Measurements from ENCODE around the gene PTPRE.

Gene PTPRE

DNA sequence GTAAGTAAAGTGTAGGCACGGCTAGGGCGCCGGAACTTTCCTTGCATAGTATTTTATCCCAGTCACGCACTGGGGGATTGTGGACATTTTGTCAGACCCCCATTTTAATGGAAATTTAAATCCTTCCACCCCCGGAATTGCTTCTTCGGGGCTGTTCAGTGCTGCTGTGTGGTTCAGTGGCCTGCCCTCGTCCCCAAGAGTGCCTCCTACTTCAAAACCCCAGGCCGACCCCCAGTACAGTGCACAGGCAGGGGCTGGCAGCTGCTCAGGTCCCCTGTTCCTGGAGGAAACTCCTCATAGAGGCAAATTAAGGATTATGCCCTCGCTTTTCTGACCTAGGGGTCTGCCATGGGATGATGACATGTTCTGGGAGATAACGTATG, 94.5 kb downstream of the PTPRE start:
- TF ChIP-seq GATA3 (IDR thresholded peaks at IDR 0.05; ENCODE audit: low read depth, low read length): no peak
- TF ChIP-seq GATA2 (IDR thresholded peaks at IDR 0.05; ENCODE audit: low read depth, low read length): no peak

DNA sequence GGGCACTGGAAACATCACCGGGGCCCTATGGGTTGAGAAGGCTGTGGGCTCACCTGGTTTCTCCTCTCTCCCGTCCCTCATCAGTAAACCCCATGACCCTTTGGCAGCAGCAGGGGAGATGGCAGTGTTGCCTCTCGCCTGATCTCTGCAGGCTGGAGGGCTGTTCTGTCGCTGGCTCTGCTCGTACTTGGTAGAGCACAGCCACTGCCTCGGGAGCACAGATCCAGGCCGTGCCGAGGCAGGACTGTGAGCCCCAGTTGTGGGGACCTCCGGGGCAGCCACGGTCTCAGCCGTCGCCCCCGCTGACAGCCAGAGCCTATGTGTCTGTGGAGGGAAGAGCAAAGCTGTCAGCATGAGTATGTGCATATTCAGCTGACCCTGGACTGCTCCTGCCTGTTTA, 94.9 kb downstream of the PTPRE start:
- no peak for TF ChIP-seq GATA3 (IDR thresholded peaks at IDR 0.05; ENCODE audit: low read depth, low read length)
- TF ChIP-seq GATA2 (IDR thresholded peaks at IDR 0.05; ENCODE audit: low read depth, low read length): no peak

DNA sequence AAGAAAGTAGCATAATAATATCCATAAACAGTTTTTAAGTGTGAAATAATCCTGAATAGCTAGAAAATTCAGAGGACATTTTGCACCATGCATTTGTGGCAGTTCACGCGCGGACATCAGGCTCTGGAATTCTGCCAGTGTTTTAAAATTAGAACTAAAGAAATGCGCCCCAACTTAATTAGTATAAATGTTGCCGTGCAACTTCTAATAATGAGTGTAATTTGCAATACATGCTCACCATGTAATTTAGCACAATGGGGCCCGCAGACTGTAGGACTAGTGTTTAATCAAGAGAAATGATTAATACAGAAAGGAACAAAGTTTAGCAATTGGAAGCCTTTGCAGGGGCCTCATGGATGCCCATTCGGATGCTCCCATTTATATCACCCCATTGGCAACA, 96.6 kb downstream of the PTPRE start:
- TF ChIP-seq GATA3 (IDR thresholded peaks at IDR 0.05; ENCODE audit: low read depth, low read length) (no peak), GATA2 (IDR thresholded peaks at IDR 0.05; ENCODE audit: low read depth, low read length) (no peak)

DNA sequence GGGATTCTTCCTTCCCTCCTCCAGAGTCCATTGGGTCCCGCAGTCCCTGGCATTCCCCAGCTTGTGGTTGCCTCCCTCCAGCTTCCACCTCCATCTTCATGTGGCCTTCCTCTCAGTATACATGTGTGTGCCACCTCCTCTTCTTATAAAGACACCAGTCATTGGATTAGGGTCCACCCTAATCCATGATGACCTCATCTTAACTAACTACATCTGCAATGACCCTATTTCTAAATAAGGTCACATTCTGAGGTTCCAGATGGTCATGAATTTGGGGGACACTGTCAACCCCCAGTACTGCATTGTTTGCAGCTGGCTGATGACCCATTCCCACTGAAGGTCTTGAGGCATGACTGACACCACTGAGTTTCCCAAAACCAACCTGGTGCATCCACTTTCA, 99.0 kb downstream of the PTPRE start:
- no peak for TF ChIP-seq GATA2 (IDR thresholded peaks at IDR 0.05; ENCODE audit: low read depth, low read length)
- TF ChIP-seq GATA3 (IDR thresholded peaks at IDR 0.05; ENCODE audit: low read depth, low read length): no peak

DNA sequence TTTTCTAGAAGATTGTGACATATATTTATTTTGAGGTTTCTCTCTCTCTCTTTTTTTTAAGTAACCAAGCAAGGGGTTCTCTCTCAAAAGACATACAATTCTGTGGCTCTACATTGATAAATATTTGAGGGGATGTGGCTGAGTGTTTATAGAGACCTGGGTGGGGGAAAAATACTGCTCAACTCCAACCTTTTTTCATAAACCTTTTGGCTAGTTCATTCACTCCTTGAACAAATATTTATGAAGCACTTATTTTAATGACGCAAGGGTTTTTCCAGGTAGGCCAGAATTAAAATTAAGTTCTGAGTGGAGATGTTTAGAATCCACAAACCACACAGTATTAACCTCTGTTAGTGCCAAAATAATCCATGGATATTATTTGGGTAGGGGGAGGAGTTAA, 100.2 kb downstream of the PTPRE start:
- TF ChIP-seq GATA2 (IDR thresholded peaks at IDR 0.05; ENCODE audit: low read depth, low read length): no peak
- TF ChIP-seq GATA3 (IDR thresholded peaks at IDR 0.05; ENCODE audit: low read depth, low read length): no peak

DNA sequence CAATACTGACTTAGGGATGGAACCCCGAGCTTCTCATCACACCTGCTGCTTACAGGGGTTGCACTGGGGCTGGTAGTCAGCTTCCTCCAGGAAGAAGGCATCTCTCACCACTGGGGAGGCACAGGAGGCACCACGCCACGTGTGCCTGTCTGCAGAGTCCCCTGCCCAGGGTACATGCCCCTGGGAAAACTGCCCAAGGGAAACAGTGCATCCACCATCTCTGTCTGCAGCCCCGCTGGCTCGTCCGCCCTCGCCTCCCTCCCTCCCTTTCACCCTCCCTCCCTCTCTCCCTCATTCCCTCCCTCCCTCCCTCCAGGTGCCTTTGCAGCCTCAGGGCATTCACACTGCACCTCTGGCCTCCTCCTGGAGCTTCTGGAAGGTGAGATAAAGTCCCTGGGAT, 101.1 kb downstream of the PTPRE start:
- no peak for TF ChIP-seq GATA3 (IDR thresholded peaks at IDR 0.05; ENCODE audit: low read depth, low read length)
- no peak for TF ChIP-seq GATA2 (IDR thresholded peaks at IDR 0.05; ENCODE audit: low read depth, low read length)

DNA sequence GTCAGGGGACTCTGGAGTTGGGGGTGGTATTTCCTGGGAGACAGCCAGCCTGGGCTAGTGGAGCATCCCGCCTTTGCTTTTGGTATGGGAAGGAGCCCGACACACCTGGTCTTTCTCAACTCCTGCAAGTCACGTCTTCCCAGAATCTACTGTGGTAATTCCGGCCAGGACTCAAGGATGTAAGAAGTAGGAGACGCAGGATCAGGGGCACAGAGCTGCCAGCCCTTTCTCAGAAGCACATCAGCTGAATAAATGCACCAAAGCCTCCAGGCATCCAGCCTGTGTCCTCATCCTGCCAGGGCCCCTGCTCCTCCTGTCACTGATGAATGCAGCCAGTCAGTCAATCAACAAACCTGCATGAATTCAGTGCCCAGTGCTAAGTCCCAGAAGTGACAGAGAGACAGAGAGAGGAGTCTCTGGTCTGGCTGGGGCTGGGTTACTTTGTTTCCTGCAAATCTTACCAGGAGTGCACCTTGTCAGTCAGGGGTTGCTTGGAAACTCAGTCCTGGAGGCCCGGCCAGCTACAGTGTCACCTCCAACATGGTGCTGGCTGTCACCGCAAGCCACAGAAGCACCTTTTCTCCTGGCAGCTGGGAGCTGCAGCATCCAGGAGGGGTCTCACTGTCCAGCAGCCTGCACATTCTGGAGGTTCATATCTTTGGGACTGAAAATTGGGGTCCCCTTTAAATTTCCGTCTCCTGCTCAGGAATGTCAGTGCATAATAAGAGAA, 101.8 kb downstream of the PTPRE start:
- TF ChIP-seq GATA3 (IDR thresholded peaks at IDR 0.05; ENCODE audit: low read depth, low read length) (no peak), GATA2 (IDR thresholded peaks at IDR 0.05; ENCODE audit: low read depth, low read length) (no peak)

DNA sequence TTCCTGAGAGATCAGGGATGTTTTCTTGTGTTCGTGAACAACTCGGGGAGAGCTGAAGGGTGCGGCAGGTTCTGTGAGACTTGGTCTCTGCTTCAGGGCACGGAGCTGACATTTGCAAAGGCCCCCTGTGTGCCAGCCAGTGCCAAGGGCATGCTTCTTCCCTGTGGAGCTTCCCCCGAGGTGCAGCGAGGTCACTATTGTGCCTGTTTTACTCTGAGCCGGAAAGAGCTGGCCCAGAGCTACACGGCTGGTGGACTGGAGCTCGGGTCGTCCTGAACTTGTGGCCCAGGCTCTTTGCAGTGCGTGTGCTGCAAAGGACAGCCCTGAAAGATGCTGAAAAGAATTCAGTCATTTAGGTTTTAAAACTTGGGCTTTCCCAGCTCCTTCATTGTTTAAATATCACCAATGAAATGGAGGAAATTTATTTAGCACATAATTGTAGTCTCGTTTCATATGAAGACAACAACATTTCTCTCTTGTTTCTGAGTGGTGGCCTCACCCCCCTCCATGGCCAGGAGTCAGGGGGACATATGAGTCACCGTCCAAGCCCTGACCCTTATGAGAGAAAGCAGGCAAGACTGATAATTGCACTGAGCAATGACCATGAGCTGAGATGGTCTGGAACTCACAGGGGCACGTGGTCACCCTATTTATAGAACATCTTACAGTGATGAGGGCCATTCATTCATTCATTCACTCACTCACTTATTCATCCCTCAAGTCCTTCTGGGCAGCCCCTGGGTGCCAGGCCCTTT, 102.6 kb downstream of the PTPRE start:
- no peak for TF ChIP-seq GATA2 (IDR thresholded peaks at IDR 0.05; ENCODE audit: low read depth, low read length)
- TF ChIP-seq GATA3 (IDR thresholded peaks at IDR 0.05; ENCODE audit: low read depth, low read length): no peak

DNA sequence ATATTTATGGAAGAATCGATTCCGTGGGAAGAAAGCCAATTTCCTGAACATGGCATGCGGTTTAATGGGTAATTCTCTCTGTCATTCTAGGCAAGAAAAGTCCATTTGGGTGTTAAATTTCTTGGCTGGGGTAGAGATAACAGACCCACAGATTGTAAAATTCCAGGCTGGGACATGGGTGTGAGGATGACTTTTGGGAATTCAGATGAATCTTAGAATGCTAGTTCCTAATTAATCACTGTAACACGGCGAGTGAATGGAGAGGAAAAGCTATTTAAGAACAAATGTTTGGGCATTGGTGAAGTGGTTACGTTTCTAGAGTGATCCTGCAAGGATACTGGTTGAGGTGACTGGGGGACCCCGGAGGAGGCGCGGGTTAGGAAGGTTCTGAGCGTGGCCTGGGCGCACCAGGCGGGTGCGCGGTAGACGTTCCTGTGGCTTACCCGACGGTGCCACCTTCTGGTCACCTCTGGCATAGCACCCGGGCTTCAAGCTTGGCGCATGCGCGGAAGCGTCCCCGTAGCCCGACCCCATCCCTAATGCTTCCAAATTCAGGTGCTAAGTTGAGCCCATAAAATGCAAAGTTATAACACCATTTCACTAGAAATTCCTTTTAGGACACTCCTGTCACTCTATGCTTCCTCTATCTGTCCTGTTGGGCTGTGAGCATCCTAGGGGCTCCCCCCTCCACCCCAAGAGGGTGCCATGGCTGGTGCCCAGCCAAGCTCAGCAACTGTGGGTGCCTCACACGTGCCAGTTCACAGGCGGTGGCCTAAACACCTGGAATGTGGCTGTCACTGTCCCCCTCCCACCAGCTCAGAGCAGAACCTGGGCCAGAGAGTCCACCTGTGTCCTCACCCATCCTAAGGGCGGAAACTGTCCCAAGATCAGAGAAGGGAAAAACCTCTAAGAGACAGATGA, 104.4 kb downstream of the PTPRE start:
- TF ChIP-seq GATA2 (IDR thresholded peaks at IDR 0.05; ENCODE audit: low read depth, low read length) (no peak), GATA3 (IDR thresholded peaks at IDR 0.05; ENCODE audit: low read depth, low read length) (no peak)

DNA sequence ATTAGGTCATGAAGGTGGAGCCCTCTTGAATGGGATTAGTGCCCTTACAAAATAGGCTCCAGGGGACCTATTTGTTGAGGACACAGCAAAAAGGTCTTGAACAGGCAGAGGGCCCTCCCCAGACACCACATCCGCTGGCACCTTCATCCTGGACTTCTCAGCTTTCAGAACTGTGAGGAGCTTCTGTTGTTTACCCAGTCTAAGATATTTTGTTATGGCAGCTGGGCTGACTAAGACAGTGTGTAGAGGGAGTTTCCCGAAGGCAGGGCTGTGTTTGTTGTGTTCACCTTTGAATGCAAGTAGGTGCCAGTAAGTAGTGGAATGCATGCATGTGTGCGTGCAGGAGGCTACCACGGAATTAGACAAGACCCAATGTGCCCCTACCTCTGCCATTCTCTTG, 106.7 kb downstream of the PTPRE start:
- TF ChIP-seq GATA2 (IDR thresholded peaks at IDR 0.05; ENCODE audit: low read depth, low read length) (no peak), GATA3 (IDR thresholded peaks at IDR 0.05; ENCODE audit: low read depth, low read length) (no peak)

DNA sequence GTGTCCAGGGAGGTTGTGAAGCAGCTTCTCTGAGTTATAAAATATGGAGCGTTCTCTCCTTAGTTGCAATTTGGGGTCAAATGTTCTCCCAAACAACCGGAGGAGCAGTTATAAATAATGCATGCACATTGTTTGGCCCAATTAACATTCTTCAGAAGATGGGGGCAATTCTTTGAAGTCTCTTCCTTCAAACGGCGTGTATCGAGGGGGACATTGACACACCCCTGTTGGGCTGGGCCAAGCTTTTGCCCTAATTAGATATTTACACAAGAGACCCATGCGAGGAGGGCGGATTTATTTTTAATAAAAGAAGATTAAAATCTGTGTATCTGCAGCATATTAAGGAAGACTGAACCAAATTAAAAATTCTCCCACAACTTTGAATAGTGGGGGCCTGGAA, 107.3 kb downstream of the PTPRE start:
- TF ChIP-seq GATA3 (IDR thresholded peaks at IDR 0.05; ENCODE audit: low read depth, low read length) (no peak), GATA2 (IDR thresholded peaks at IDR 0.05; ENCODE audit: low read depth, low read length) (no peak)

DNA sequence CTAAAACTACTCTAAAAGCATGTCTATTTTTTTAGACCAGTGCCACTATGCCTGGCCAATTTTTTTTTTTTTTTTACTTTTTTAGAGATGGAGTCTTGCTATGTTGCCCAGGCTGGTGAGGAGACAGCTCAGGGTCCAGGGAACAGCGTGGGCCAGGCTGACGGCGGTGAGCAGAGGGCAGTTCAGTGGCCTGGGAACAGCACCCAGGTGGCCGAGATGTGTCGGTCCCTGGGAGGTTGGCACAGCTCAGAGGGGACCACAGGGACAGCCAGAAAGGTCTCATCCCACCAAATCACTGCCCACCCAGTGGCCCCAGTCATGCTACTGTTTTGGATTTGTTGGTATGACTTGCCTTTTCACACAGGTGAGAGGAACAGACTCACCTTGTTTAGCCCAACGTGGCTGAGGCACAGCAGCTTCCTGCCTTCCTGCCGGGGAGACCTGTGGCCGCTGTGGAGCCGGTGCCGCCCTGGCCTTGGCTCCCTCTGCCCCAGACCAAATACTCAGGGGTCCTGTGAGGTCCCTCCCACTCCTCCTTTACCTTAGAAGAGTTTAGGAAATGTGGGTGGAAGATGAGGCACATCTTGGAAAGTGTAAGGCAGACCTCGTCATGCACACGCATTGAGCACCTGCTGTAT, 109.6 kb downstream of the PTPRE start:
- TF ChIP-seq GATA3 (IDR thresholded peaks at IDR 0.05; ENCODE audit: low read depth, low read length) (no peak), GATA2 (IDR thresholded peaks at IDR 0.05; ENCODE audit: low read depth, low read length) (no peak)

DNA sequence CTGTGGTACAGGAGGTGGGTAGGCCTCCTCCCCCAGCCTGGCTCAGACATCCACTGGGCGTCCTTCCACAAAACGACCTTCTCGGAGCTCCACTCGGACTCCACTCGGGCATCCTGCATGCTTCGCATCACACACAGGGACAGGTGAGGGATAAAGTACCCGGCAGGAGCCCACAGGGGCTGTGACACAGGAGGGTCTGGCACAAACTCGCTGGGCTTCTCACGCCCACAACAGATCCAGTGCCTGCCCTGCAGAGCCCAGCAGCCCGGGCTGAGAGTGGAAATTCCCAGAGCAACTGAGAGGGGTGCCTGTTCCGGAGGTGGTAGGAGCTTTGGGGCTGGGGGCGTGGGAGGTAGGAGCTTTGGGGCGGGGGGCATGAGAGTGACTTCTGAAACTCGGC, 110.9 kb downstream of the PTPRE start:
- TF ChIP-seq GATA2 (IDR thresholded peaks at IDR 0.05; ENCODE audit: low read depth, low read length): no peak
- TF ChIP-seq GATA3 (IDR thresholded peaks at IDR 0.05; ENCODE audit: low read depth, low read length): no peak

DNA sequence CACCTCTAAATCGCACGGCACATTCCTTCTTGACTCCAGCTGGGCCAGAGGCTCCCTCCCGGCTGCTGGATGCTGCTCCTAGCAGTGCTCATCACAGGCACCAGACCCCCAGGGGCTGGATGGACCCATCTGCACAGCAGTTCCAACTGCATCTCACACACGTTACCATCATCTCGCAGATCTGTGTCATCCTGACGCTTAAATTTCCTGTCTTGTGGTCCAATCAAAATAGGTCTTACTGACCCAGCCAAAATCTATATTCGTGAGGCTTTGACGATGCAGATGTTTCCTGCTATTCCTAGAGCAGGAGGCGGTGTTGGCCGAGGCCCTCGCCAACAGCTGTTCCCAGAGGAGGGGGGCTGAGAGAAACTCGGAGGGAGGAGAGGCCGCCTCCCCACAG, 111.3 kb downstream of the PTPRE start:
- TF ChIP-seq GATA3 (IDR thresholded peaks at IDR 0.05; ENCODE audit: low read depth, low read length): no peak
- no peak for TF ChIP-seq GATA2 (IDR thresholded peaks at IDR 0.05; ENCODE audit: low read depth, low read length)

Data from SH-SY5Y (cell line).